Measurements from ENCODE around the gene CARM1.

GRCh38 chr19:10854350-10855089, 16.8 kb upstream of the CARM1 start:
- no peak for TF ChIP-seq CTCF (IDR thresholded peaks at IDR 0.05)
- no peak for TF ChIP-seq EZH2 (IDR thresholded peaks at IDR 0.05; ENCODE audit: borderline replicate concordance, insufficient read depth, low read depth, low read length, poor library complexity, severe bottlenecking)
